Measurements from ENCODE around the gene ATG13.
"Not testable (repeated sequence)": the region's sequence is repeated elsewhere in the genome, so short reads cannot be mapped to it uniquely, and the experiment has no call there.

The ATG13 gene

GRCh38 chr11:46712874-46713576, 95.7 kb downstream of the ATG13 start:
- peak in 1 of 2 donors; percentile 26 for DNase-seq (ENCODE audit: low read depth in 2 of 2)
- no peak overlapping the region for H3K4me3 ChIP-seq (replicated peaks in 1 of 2; ENCODE audit: low read depth in 2 of 2, low read length in 2 of 2)
- TF ChIP-seq, protein P1, sequence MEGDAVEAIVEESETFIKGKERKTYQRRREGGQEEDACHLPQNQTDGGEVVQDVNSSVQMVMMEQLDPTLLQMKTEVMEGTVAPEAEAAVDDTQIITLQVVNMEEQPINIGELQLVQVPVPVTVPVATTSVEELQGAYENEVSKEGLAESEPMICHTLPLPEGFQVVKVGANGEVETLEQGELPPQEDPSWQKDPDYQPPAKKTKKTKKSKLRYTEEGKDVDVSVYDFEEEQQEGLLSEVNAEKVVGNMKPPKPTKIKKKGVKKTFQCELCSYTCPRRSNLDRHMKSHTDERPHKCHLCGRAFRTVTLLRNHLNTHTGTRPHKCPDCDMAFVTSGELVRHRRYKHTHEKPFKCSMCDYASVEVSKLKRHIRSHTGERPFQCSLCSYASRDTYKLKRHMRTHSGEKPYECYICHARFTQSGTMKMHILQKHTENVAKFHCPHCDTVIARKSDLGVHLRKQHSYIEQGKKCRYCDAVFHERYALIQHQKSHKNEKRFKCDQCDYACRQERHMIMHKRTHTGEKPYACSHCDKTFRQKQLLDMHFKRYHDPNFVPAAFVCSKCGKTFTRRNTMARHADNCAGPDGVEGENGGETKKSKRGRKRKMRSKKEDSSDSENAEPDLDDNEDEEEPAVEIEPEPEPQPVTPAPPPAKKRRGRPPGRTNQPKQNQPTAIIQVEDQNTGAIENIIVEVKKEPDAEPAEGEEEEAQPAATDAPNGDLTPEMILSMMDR (IDR thresholded peaks at IDR 0.05; ENCODE audit: low read depth, low read length), result no peak

- not testable (repeated sequence) for H3K4me3 ChIP-seq (replicated peaks in 1 of 2; ENCODE audit: low read depth in 2 of 2, low read length in 2 of 2); DNase-seq (ENCODE audit: low read depth in 2 of 2)
Measured at GRCh38 chr11:46717825-46718154, 100.4 kb downstream of the ATG13 start.

DNA sequence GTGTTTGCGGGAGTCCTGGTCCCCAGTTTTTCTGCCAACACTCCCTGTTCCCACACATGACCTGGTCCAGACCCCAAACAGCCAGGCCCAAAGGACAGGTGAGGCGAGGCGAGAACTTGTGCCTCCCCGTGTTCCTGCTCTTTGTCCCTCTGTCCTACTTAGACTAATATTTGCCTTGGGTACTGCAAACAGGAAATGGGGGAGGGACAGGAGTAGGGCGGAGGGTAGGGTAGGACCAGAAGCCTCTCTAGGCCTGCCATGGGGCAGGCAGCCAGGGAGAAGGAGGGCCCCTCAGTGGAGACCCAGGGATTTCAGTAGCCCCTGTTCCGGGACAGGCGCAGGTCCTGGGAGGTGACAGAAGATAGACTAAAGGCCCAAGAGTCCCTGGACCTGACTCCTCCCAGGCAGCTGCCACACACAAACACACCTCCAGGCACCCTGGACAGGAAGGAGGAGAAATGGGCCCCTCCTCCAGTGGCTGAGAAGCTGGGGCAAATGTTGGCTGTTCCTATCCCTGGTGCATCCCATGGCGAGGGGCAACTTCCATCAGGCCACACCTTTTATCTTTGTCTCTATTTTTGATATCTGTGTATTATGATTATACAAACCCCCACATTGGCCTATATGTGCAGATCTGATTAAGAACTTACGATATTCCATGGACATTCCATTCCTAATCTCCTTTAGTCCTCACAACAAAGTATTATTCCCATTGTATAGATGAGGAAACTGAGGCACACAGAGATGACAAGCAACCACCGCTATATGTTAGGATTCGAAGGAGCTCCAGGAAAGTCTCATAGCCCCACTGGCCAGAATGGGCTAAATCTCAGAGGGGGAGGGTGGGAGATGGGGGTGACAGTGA, 101.0 kb downstream of the ATG13 start:
- peak; percentile 28 to 41 for DNase-seq (ENCODE audit: low read depth in 2 of 2)
- TF ChIP-seq, protein P1 (IDR thresholded peaks at IDR 0.05; ENCODE audit: low read depth, low read length), result no peak
- no peak overlapping the region for H3K4me3 ChIP-seq (replicated peaks in 1 of 2; ENCODE audit: low read depth in 2 of 2, low read length in 2 of 2)

- no peak for DNase-seq (ENCODE audit: low read depth in 2 of 2)
- no peak within 1 kb of the TSS for H3K4me3 ChIP-seq (replicated peaks in 1 of 2; ENCODE audit: low read depth in 2 of 2, low read length in 2 of 2)
- TF ChIP-seq, protein P1 (IDR thresholded peaks at IDR 0.05; ENCODE audit: low read depth, low read length), result no peak
Measured at GRCh38 chr11:46719048-46719542, 101.7 kb downstream of the ATG13 start, which contains the start of gene F2. Gene F2 (plus strand): TSS chr11:46719213. CDS start chr11:46719236, 23 bp downstream.

DNA sequence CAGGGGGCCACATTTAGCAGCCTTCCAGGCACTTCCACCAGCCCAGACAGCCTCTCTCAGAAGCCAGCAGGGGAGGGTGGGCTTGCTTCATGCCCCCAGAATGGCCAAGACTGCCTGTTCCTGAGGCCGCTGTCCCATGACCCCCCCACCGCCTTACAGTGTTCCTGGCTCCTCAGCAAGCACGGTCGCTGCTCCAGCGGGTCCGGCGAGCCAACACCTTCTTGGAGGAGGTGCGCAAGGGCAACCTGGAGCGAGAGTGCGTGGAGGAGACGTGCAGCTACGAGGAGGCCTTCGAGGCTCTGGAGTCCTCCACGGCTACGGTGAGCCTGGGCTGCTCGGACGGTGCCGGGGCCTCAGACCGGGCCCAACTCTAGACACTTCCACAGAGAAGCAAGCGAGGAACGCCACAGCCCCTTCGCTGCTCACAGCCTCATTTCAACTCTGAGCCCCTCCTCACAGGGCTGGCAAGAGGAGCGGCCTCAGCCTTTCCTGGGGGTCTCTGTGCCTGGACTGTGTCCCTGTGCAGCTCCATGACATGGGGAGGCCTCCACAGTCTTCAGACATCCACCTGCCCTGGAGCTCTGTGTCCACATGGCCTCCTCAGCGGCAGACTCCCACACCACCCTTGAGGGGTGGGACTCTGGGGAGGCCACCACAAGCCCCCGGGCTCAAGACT, 102.3 kb downstream of the ATG13 start:
- DNase-seq (ENCODE audit: low read depth in 2 of 2), result no peak
- TF ChIP-seq, protein P1 (IDR thresholded peaks at IDR 0.05; ENCODE audit: low read depth, low read length), result no peak

GRCh38 chr11:46721286-46721685, 103.9 kb downstream of the ATG13 start:
- TF ChIP-seq, protein P1 (IDR thresholded peaks at IDR 0.05; ENCODE audit: low read depth, low read length), result no peak
- no peak for DNase-seq (ENCODE audit: low read depth in 2 of 2)
- no peak overlapping the region for H3K4me3 ChIP-seq (replicated peaks in 1 of 2; ENCODE audit: low read depth in 2 of 2, low read length in 2 of 2)

More for the DNA sequence above, 102.3 kb downstream of the ATG13 start:
- no peak overlapping the region for H3K4me3 ChIP-seq (replicated peaks in 1 of 2; ENCODE audit: low read depth in 2 of 2, low read length in 2 of 2)

Data from cardiac fibroblast (primary cell).